Astrocyte (in vitro differentiated cells and primary cell): ENCODE results near the gene DEDD2.

ENCODE experiments used
- EZH2 ChIP-seq: IDR thresholded peaks from 2 replicates; pipeline ENCODE4 v1.6.1; 2012; ENCODE audit warnings: mild to moderate bottlenecking, low read length, inconsistent platforms; ENCODE audit not compliant: insufficient read depth
- TF ChIP-seq, protein P1 (sequence below): IDR thresholded peaks from 2 replicates; pipeline ENCODE4 v1.5.1; 2011; ENCODE audit warnings: low read depth, mild to moderate bottlenecking, inconsistent platforms, low read length, moderate library complexity; ENCODE audit not compliant: insufficient read depth

DNA sequence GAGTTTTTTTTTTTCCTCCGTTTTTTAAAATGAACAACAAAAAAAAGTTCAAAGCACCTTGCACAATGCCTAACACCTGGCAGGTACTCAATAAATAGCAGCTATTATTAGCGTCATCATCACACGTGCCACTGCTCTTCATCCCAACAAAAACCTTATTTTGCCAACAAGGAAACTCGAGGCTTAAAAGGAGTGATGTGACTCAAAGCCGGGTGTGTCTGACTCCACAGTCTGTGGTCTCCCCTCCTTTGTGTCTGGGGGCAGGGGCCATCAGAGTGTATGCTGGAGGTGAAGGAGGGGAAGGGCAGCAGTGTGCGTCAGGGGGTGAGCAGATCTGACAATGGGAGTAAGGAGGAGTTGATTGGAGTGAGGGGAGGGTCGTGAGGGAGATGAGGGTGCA lies 51.2 kb downstream of the DEDD2 start:
- TF ChIP-seq, protein P1, sequence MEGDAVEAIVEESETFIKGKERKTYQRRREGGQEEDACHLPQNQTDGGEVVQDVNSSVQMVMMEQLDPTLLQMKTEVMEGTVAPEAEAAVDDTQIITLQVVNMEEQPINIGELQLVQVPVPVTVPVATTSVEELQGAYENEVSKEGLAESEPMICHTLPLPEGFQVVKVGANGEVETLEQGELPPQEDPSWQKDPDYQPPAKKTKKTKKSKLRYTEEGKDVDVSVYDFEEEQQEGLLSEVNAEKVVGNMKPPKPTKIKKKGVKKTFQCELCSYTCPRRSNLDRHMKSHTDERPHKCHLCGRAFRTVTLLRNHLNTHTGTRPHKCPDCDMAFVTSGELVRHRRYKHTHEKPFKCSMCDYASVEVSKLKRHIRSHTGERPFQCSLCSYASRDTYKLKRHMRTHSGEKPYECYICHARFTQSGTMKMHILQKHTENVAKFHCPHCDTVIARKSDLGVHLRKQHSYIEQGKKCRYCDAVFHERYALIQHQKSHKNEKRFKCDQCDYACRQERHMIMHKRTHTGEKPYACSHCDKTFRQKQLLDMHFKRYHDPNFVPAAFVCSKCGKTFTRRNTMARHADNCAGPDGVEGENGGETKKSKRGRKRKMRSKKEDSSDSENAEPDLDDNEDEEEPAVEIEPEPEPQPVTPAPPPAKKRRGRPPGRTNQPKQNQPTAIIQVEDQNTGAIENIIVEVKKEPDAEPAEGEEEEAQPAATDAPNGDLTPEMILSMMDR = no peak
- no peak for TF ChIP-seq EZH2
